ENCODE results near the gene IPPK. TPM values are rescaled to one million over a fixed set of nuclear protein-coding genes. Genes with fewer than 3 reads are reported as not detected.

The IPPK gene
- total and polyA plus RNA-seq, 2 of the 8 experiments (the other 6 are each of a cell fraction or from before 2014, with no cell fraction given): 10.5 to 13.6 TPM

- TF ChIP-seq KDM5A (IDR thresholded peaks at IDR 0.05; ENCODE audit: low read length): no peak
These were observed 55.8 kb downstream of the IPPK start (continued) for GRCh38 chr9:92614123-92614510.

All from H1 (cell line).